Measurements from ENCODE around the gene WDR55. TPM values are rescaled to one million over a fixed set of nuclear protein-coding genes. Genes with fewer than 3 reads are reported as not detected.

WDR55 gene
- total and polyA plus RNA-seq, 10 of the 15 experiments (the other 5 are each of a cell fraction or from before 2014, with no cell fraction given) = 3.4 to 27.8 (median 20.3) TPM

DNA sequence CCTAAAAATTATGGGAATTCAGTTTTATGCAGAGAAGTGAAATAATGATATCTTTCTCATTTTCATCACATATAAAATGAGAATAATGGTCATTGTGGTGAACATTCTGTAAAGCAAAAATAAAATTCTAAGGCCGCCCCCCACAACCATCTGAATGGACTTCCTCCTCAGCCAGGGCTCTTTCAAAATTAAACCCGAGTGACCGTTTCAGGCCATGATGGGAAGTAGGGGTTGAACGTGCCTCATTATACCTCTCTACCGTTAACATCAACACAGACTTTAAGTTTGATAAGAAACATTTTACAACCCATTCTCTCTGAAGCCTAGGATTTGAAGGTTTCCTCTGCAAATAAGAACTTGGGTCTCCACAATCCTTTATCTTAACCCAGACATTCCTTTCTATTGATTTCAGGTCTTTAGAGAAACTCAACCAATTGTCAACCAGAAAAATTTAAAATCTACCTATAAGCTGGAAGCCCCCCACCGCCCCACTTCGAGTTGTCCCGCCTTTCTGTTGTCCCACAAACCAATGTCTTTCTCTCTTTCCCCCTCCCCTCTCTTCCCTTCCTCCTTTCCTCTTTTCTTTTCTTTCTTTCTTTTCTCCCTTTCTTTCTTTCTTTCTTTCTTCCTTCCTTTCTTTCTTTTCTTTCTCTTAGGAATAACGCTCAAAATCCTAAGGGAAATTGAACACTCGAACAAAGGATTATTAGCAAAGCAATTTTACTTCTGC lies 27.2 kb upstream of the WDR55 start:
- no peaks in the 10 kb centered on the region for H3K9me3 ChIP-seq (replicated peaks; ENCODE audit: control insufficient read depth, insufficient read depth, low read length)
- in situ Hi-C loops (cut with MboI) = no loop called here
- no TSS peak for BruUV-seq (replicated peaks)
- TF ChIP-seq ZBTB4 (CRISPR knock-in tag; IDR thresholded peaks at IDR 0.05) (no peak), SIX5 (IDR thresholded peaks at IDR 0.05; ENCODE audit: low read depth, low read length, severe bottlenecking) (no peak), TARDBP (IDR thresholded peaks at IDR 0.05; ENCODE audit: borderline replicate concordance) (no peak), CHD4 (IDR thresholded peaks at IDR 0.05) (no peak), PAX5 (IDR thresholded peaks at IDR 0.05; ENCODE audit: borderline replicate concordance, low read depth, low read length) (no peak), HDAC2 (IDR thresholded peaks at IDR 0.05) (no peak), ZSCAN29 (IDR thresholded peaks at IDR 0.05) (no peak), E2F4 (IDR thresholded peaks at IDR 0.05; ENCODE audit: low read depth, low read length) (no peak), IRF4 (IDR thresholded peaks at IDR 0.05; ENCODE audit: low read depth, low read length) (no peak), MTA3 (IDR thresholded peaks at IDR 0.05; ENCODE audit: borderline replicate concordance, low read length) (no peak), ZNF207 (IDR thresholded peaks at IDR 0.05; ENCODE audit: borderline replicate concordance) (no peak), MYB (IDR thresholded peaks at IDR 0.05; ENCODE audit: borderline replicate concordance, low read depth, low read length) (no peak), USF2 (IDR thresholded peaks at IDR 0.05; ENCODE audit: borderline replicate concordance, low read depth, low read length) (no peak), KAT2A (conservative IDR thresholded peaks at IDR 0.05; ENCODE audit: control insufficient read depth, low read depth, low read length) (no peak), HCFC1 (IDR thresholded peaks at IDR 0.05; ENCODE audit: low read length) (no peak), NFYA (IDR thresholded peaks at IDR 0.05; ENCODE audit: borderline replicate concordance, low read depth, low read length) (no peak), ZNF622 (IDR thresholded peaks at IDR 0.05) (no peak), RCOR1 (conservative IDR thresholded peaks at IDR 0.05; ENCODE audit: low read depth, low read length) (no peak), FOXM1 (IDR thresholded peaks at IDR 0.05; ENCODE audit: low read depth, low read length) (no peak)

More for the DNA sequence above, 27.2 kb upstream of the WDR55 start:
- 84% methylated on average over 10 of the region's 10 CpGs for WGBS (ENCODE audit: insufficient coverage, insufficient replicate concordance, low lambda C conversion rate, missing lambda C conversion rate)
- Histone ChIP-seq H3K27me3 (replicated peaks in 1 of 2; ENCODE audit: control insufficient read depth in 2 of 2, insufficient read depth in 2 of 2, low read length in 1 of 2) (peaks cover 0 to 1% of the 10 kb centered on the region in 2 experiments; a peak in 1 of 4 replicates), H3K36me3 (ENCODE audit: control insufficient read depth in 2 of 2, insufficient read depth in 2 of 2, low read length in 1 of 2) (no peaks in the 10 kb centered on the region; a peak in 1 of 4 replicates), H3K27ac (ENCODE audit: control insufficient read depth, insufficient read depth) (no peak overlapping the region), H4K20me1 (ENCODE audit: control insufficient read depth, insufficient read depth) (no peaks in the 10 kb centered on the region), H3K9ac (ENCODE audit: control insufficient read depth, insufficient read depth, low read length) (no peak overlapping the region), H3K4me1 (ENCODE audit: control insufficient read depth, insufficient read depth, low read length) (peaks cover 11% of the 10 kb centered on the region), H3K4me2 (ENCODE audit: control insufficient read depth, insufficient read depth) (no peak overlapping the region), H3K79me2 (ENCODE audit: control insufficient read depth, insufficient read depth, low read length) (peaks cover 8% of the 10 kb centered on the region), H2AFZ (ENCODE audit: control insufficient read depth, low read depth, low read length) (no peak overlapping the region), H3K4me3 (no peak overlapping the region)
- FAIRE-seq (no peak), DNase-seq (ENCODE audit: low read depth, low spot score) (no peak), ATAC-seq (no peak)
- ChIA-PET CTCF (interaction anchor here (0.6 to 3.8 kb wide), 5 partner anchors 73 to 266 kb away, joined by 3 to 44 read pairs (median 5); no protein-coding TSS in a partner anchor), RAD21 (ENCODE audit: unreplicated experiment) (interaction anchor here (1.4 kb wide), 1 partner anchor 91 kb away, joined by 3 read pairs; the partner anchor contains the start of gene EIF4EBP3), POLR2A (interaction anchor here (1.3 kb wide), 1 partner anchor 10 kb away, joined by 4 read pairs; the partner anchor contains the start of genes IK and NDUFA2), SMC1A (ENCODE audit: uncharacterized antibody, unreplicated experiment) (interaction anchor here (1.2 kb wide), 1 partner anchor 102 kb away, joined by 3 read pairs; no protein-coding TSS in a partner anchor)
- intact Hi-C loops (cut with micrococcal nuclease; ENCODE audit: unreplicated experiment) = loop anchor here (5.0 kb wide), 1 partner anchor 235 kb away; the partner anchor contains the start of gene ANKHD1

All from GM12878 (cell line).